T-cell (primary cell): ENCODE results near the gene HELZ2. TPM values are rescaled to one million over a fixed set of nuclear protein-coding genes. Genes with fewer than 3 reads are reported as not detected.
"Not testable (repeated sequence)": the region's sequence is repeated elsewhere in the genome, so short reads cannot be mapped to it uniquely, and the experiment has no call there.

Experiments used
- ATAC-seq, 4 experiments: fragments of 200-7000 bp in 3 of 4; fragments of 150-1000 bp in 1 of 4; cut with Tn5 transposase; replicated peaks in 1 of 4; 1 replicate in 3 of 4; 2 replicates in 1 of 4; pipeline ENCODE4 v1.10.0; 2021; ENCODE audit warnings: moderate library complexity in 3 of 4, mild to moderate bottlenecking in 2 of 4, moderate number of reproducible peaks in 1 of 4
- CTCF ChIA-PET, 2 donors: fragments of 300-600 bp; sonication (Branson Sonifier 250); formaldehyde crosslinking; loops; one replicate each; lab custom pipeline; 2022; ENCODE audit warnings: antibody characterized with exemption in 2 of 2; lab: Charles Lee
- POLR2A ChIA-PET, 2 donors: fragments of 300-600 bp; sonication (Branson Sonifier 250); formaldehyde crosslinking; loops; one replicate each; lab custom pipeline; 2022; ENCODE audit warnings: antibody characterized with exemption in 2 of 2; lab: Charles Lee
- DNase-seq, 35 experiments: peaks; one replicate each; pipeline versions ENCODE4 v3.0.0 to v3.0.0-alpha.2; 2013 to 2023
- H3K27ac ChIP-seq: one replicate; pipeline ENCODE4 v1.5.1; 2013; ENCODE audit warnings: low read length
- H3K27me3 ChIP-seq, 2 experiments: replicated peaks in 1 of 2; 1 replicate in 1 of 2; 2 replicates in 1 of 2; pipeline versions ENCODE4 v1.6.1 to v1.7.0; 2013; ENCODE audit warnings: low read length in 1 of 2, mixed read lengths in 1 of 2; ENCODE audit not compliant: control insufficient read depth in 2 of 2, insufficient read depth in 2 of 2; ENCODE audit errors: extremely low read depth in 1 of 2
- H3K36me3 ChIP-seq, 2 donors: 1 replicate in 1 of 2; 2 replicates in 1 of 2; pipeline versions ENCODE4 v1.6.1 to v1.7.0; 2013; ENCODE audit warnings: low read length in 1 of 2; ENCODE audit not compliant: control insufficient read depth in 2 of 2, insufficient read depth in 1 of 2; ENCODE audit errors: extremely low read depth in 1 of 2
- H3K4me1 ChIP-seq, 2 experiments: 1 replicate in 1 of 2; 2 replicates in 1 of 2; pipeline versions ENCODE4 v1.6.1 to v1.7.0; 2013; ENCODE audit warnings: low read length in 2 of 2, mixed read lengths in 1 of 2; ENCODE audit not compliant: insufficient read depth in 2 of 2, control insufficient read depth in 1 of 2; ENCODE audit errors: extremely low read depth in 1 of 2
- H3K4me3 ChIP-seq, 2 donors: 1 replicate in 1 of 2; 2 replicates in 1 of 2; pipeline versions ENCODE4 v1.5.1 to v1.7.0; 2013; ENCODE audit warnings: mild to moderate bottlenecking in 2 of 2, low read length in 1 of 2, moderate library complexity in 1 of 2; ENCODE audit not compliant: control insufficient read depth in 1 of 2; ENCODE audit errors: extremely low read depth in 1 of 2
- H3K9me3 ChIP-seq: 2 replicates; pipeline ENCODE4 v1.7.0; 2013
- H3K27ac Mint-ChIP-seq, 2 donors: one replicate each; pipeline ENCODE4 v1.8.0; 2020 to 2021; ENCODE audit warnings: mild to moderate bottlenecking in 2 of 2, mixed read lengths in 2 of 2
- H3K27me3 Mint-ChIP-seq, 2 donors: one replicate each; pipeline ENCODE4 v1.8.0; 2021 to 2022; ENCODE audit warnings: mixed read lengths in 2 of 2
- H3K36me3 Mint-ChIP-seq: one replicate; pipeline ENCODE4 v1.8.0; 2021; ENCODE audit warnings: mixed read lengths
- H3K4me1 Mint-ChIP-seq, 3 donors: one replicate each; pipeline ENCODE4 v1.8.0; 2020 to 2022; ENCODE audit warnings: mixed read lengths in 3 of 3, mild to moderate bottlenecking in 1 of 3
- H3K4me3 Mint-ChIP-seq, 3 donors: one replicate each; pipeline ENCODE4 v1.8.0; 2020 to 2022; ENCODE audit warnings: mild to moderate bottlenecking in 3 of 3, mixed read lengths in 3 of 3, moderate library complexity in 3 of 3
- H3K9me3 Mint-ChIP-seq, 3 donors: one replicate each; pipeline ENCODE4 v1.8.0; 2020 to 2022; ENCODE audit warnings: mixed read lengths in 3 of 3
- WGBS: methylation state at CpG from one replicate; pipeline ENCODE4 v1.1.5; 2013; ENCODE audit warnings: missing lambda C conversion rate; ENCODE audit not compliant: insufficient coverage; 5-methylcytosine and 5-hydroxymethylcytosine counted together
- total RNA-seq, 35 experiments: library from RNA in 6 of 35; stranded (reverse) in 6 of 35; fragments of 120-200 nt in 1 of 35; gene quantifications; one replicate each; pipeline versions ENCODE4 v1.2.1 to v1.2.4 and lab custom pipeline; 2013 to 2026

The HELZ2 gene
- total RNA-seq, 5 donors from 2014 or later (not counting 1 experiment from before 2014, with no cell fraction given) = 31.6 to 73.0 (median 43.5) TPM

DNA sequence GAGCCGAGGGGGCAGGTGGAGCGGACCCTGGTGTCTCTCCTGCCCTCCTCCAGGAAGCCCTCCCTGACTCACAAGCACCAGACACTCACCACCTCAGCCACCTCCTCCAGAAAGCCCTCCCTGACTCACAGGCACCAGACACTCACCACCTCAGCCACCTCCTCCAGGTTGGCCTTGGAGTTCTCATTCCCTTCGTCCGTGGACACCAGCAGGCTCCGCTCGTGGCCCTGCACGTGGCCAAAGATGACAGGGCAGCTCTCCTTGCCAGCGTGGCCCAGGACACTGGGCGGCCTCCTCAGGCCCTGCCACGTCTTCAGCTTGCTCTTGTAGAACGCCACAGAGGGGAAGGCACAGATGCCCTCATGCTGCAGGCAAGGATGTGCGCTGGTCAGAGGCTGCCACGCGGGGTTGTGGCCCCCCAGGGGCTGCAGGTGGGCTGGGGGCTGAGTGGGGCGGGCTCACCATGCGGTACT, 13.7 kb downstream of the HELZ2 start:
- Histone ChIP-seq H3K4me1 (no peaks in the 10 kb centered on the region), H3K27ac (no peak overlapping the region), H3K4me3 (no peak overlapping the region), H3K36me3 (peaks cover 14 to 41% of the 10 kb centered on the region in 2 donors), H3K27me3 (no peaks in the 10 kb centered on the region), H3K9me3 (no peaks in the 10 kb centered on the region)
- no peak for DNase-seq
- no peak for ATAC-seq
- H3K36me3 Mint-ChIP-seq = peaks cover 16% of the 10 kb centered on the region
- no peaks in the 10 kb centered on the region for H3K27me3 Mint-ChIP-seq
- 93% methylated on average over 16 of the region's 16 CpGs for WGBS
- ChIA-PET CTCF (no interaction called here), POLR2A (no interaction called here)
- H3K4me3 Mint-ChIP-seq = no peak overlapping the region
- H3K27ac Mint-ChIP-seq = no peak overlapping the region
- no peaks in the 10 kb centered on the region for H3K9me3 Mint-ChIP-seq
- peaks cover 0 to 3% (median 0%) of the 10 kb centered on the region in 3 donors for H3K4me1 Mint-ChIP-seq

DNA sequence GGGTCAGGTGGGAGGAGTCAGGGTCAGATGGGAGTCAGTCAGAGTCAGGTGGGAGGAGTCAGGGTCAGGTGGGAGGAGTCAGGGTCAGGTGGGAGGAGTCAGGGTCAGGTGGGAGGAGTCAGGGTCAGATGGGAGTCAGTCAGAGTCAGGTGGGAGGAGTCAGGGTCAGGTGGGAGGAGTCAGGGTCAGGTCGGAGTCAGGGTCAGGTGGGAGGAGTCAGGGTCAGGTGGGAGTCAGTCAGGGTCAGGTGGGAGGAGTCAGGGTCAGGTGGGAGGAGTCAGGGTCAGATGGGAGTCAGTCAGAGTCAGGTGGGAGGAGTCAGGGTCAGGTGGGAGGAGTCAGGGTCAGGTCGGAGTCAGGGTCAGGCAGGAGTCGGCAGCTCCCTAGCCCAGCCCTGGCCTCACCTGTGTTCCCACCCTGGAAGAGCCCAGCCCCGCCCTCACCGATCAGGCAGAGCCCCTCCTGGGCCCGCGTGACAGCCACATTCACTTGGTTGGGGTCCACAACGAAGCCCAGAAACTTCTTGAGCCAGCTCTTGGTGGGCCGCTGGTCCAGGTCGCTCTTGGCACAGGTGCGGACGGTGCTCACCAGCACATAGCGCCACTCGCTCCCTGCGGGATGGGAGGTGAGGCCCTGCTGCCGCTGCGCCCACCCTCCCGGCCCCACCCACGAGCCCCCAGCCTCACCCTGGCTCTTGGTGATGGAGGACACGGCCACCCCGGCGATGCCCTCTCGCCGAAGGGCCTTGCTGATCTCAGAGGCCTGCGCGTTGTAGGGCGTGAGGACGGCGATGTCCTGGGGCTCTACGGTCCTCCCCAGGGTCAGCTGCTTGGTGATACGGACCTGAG, 14.3 kb downstream of the HELZ2 start:
- H3K9me3 ChIP-seq, H3K4me3 Mint-ChIP-seq, H3K4me1 Mint-ChIP-seq, H3K4me3 ChIP-seq, ATAC-seq, POLR2A ChIA-PET, H3K4me1 ChIP-seq, H3K27ac Mint-ChIP-seq, CTCF ChIA-PET, H3K27me3 ChIP-seq, H3K27me3 Mint-ChIP-seq, H3K27ac ChIP-seq, H3K9me3 Mint-ChIP-seq: not testable (repeated sequence)
- peaks cover 14 to 36% of the 10 kb centered on the region in 2 donors for H3K36me3 ChIP-seq
- peak in 12 of 35 experiments; percentile 27 to 75 (median 48) for DNase-seq
- peaks cover 15% of the 10 kb centered on the region for H3K36me3 Mint-ChIP-seq
- 97% methylated on average over 26 of the region's 31 CpGs for WGBS

DNA sequence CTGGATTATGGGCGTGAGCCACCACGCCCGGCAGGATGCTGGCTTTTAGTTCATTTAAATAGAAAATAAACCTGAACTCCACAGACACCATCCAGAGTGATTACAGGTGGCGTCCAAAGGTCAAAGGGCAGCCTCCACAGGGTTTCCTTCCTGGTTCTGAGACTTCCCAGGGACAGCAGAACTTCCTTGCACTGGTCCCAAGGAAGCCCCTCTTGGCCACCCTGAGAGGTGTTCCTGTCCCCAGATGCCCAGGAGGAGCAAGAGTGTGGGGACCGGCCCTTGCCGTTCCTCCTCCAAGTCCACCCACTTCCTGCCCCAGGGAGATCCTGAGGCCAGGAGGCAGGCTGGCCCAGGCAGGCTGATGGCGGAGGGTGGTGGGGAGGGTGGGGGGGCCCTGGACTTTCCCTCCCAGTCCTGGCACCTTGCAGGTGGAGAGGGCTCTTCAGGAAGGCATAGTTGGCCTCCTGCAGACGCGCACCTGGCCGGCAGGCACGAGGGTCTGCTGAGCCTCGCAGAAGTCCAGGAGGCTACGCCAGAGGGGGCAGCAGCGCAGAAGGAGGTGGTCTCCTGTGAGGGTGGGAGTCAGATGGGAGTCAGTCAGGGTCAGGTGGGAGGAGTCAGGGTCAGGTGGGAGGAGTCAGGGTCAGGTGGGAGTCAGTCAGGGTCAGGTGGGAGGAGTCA, 15.1 kb downstream of the HELZ2 start:
- Mint-ChIP-seq H3K36me3 (peaks cover 12% of the 10 kb centered on the region), H3K4me1 (peaks cover 0 to 11% (median 0%) of the 10 kb centered on the region in 3 donors), H3K27me3 (no peaks in the 10 kb centered on the region), H3K4me3 (no peak overlapping the region), H3K9me3 (no peaks in the 10 kb centered on the region), H3K27ac (no peak overlapping the region)
- CTCF ChIA-PET = no interaction called here
- H3K27ac ChIP-seq = no peak overlapping the region
- peaks cover 14 to 32% of the 10 kb centered on the region in 2 donors for H3K36me3 ChIP-seq
- H3K4me1 ChIP-seq = peaks cover 0 to 10% of the 10 kb centered on the region in 2 experiments
- no peak overlapping the region for H3K4me3 ChIP-seq
- no peaks in the 10 kb centered on the region for H3K9me3 ChIP-seq
- DNase-seq = no peak
- no peak for ATAC-seq
- 95% methylated on average over 3 of the region's 14 CpGs for WGBS
- no peaks in the 10 kb centered on the region for H3K27me3 ChIP-seq
- POLR2A ChIA-PET = no interaction called here

DNA sequence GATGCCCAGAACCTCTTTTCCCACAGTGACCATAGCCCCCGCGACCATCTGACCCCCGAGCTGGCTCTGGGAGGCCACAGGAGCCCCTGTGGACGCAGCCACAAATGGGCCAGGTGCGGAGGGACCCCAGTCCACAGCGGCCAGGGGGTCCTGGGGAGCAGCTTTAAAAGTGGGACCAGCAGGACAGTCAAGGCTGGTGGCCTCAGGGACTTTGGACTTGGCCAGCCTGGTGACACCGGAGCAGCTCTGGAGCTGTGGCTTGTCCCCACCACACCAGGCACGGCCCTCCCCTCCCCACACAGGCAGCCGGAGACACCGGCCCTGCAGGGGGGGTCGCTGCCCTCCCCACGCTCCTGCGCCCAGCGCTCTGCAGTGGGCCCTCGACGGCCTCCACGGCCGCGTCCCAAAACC, 16.6 kb downstream of the HELZ2 start:
- Histone ChIP-seq H3K4me1 (peaks cover 4 to 24% of the 10 kb centered on the region in 2 experiments), H3K27me3 (no peaks in the 10 kb centered on the region), H3K36me3 (peaks cover 13 to 26% of the 10 kb centered on the region in 2 donors), H3K4me3 (no peak overlapping the region), H3K27ac (no peak overlapping the region), H3K9me3 (no peaks in the 10 kb centered on the region)
- DNase-seq (no peak), ATAC-seq (no peak)
- WGBS = 91% methylated on average over 8 of the region's 19 CpGs
- no peak overlapping the region for H3K4me3 Mint-ChIP-seq
- H3K4me1 Mint-ChIP-seq = peaks cover 8 to 18% (median 8%) of the 10 kb centered on the region in 3 donors
- H3K9me3 Mint-ChIP-seq = no peaks in the 10 kb centered on the region
- no peaks in the 10 kb centered on the region for H3K27me3 Mint-ChIP-seq
- H3K36me3 Mint-ChIP-seq = peaks cover 12% of the 10 kb centered on the region
- POLR2A ChIA-PET = no interaction called here
- H3K27ac Mint-ChIP-seq = no peak overlapping the region
- CTCF ChIA-PET = no interaction called here

DNA sequence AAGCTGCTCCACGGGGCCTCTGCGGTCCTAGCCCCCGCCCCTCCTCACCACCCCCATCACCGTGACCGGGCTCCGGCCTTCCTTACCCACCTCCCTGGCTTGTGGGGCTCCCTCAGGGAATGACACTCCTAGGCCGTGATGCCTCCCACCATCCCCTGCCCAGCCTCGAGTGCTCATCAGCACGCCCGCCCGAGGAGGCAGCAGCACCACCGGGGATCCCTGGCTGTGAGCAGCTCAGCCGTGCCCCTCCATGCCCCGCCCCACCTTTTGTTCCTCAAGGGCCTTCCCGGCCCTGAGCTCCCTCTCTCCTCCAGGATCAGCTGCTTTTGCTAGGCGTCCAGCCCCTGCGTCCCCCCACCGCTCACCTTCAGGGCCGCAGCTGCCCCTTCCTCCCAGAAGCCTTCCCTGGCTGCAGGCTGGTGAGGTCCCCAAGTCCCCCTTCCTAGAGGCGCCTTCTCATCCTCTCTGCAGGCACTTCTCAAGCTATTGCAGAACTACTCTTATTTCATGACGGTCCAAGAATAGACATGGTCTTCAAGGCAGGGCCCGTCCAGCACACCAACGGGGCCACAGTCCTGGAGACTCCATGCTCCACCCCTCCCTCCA, 17.1 kb downstream of the HELZ2 start:
- H3K36me3 ChIP-seq = peaks cover 10 to 22% of the 10 kb centered on the region in 2 donors
- H3K27ac ChIP-seq = no peak overlapping the region
- Mint-ChIP-seq H3K36me3 (peaks cover 12% of the 10 kb centered on the region), H3K27ac (no peak overlapping the region), H3K4me3 (no peak overlapping the region), H3K9me3 (no peaks in the 10 kb centered on the region), H3K4me1 (peaks cover 11 to 23% (median 13%) of the 10 kb centered on the region in 3 donors), H3K27me3 (no peaks in the 10 kb centered on the region)
- WGBS = 85% methylated on average over 19 of the region's 23 CpGs
- no peaks in the 10 kb centered on the region for H3K9me3 ChIP-seq
- no peak for DNase-seq
- H3K4me3 ChIP-seq = no peak overlapping the region
- POLR2A ChIA-PET = no interaction called here
- H3K27me3 ChIP-seq = peaks cover 0 to 2% of the 10 kb centered on the region in 2 experiments
- CTCF ChIA-PET = no interaction called here
- peaks cover 9 to 29% of the 10 kb centered on the region in 2 experiments for H3K4me1 ChIP-seq
- ATAC-seq = no peak

DNA sequence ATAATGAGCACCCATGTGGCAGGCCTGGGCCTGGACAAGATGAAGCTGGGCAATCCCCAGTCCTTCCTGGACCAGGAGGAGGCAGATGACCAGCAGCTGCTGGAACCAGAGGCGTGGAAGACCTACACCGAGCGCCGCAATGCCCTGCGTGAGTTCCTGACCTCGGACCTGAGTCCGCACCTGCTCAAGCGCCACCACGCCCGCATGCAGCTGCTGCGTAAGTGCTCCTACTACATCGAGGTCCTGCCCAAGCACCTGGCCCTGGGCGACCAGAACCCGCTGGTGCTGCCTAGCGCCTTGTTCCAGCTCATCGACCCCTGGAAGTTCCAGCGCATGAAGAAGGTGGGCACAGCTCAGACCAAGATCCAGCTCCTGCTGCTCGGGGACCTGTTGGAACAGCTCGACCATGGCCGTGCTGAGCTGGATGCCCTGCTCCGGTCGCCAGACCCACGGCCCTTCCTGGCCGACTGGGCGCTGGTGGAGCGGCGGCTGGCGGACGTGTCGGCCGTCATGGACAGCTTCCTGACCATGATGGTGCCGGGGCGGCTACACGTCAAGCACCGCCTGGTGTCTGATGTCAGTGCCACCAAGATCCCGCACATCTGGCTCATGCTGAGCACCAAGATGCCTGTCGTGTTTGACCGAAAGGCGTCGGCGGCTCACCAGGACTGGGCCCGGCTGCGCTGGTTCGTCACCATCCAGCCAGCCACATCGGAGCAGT, 18.2 kb downstream of the HELZ2 start:
- DNase-seq (no peak), ATAC-seq (no peak)
- H3K4me1 Mint-ChIP-seq = peaks cover 11 to 28% (median 14%) of the 10 kb centered on the region in 3 donors
- no peak overlapping the region for H3K4me3 ChIP-seq
- H3K9me3 Mint-ChIP-seq = no peaks in the 10 kb centered on the region
- whole genome bisulfite sequencing = 95% methylated on average over 44 of the region's 45 CpGs
- no peaks in the 10 kb centered on the region for H3K27me3 Mint-ChIP-seq
- H3K36me3 ChIP-seq = peaks cover 7 to 11% of the 10 kb centered on the region in 2 donors
- no peak overlapping the region for H3K27ac Mint-ChIP-seq
- ChIA-PET CTCF (no interaction called here), POLR2A (interaction anchor here in 1 of 2 donors (0.6 kb wide), 1 partner anchor 251 kb away, joined by 4 read pairs; no protein-coding TSS in a partner anchor)
- peaks cover 11 to 32% of the 10 kb centered on the region in 2 experiments for H3K4me1 ChIP-seq
- no peak overlapping the region for H3K27ac ChIP-seq
- no peak overlapping the region for H3K4me3 Mint-ChIP-seq
- H3K36me3 Mint-ChIP-seq = peaks cover 12% of the 10 kb centered on the region
- H3K9me3 ChIP-seq = no peaks in the 10 kb centered on the region
- peaks cover 0 to 7% of the 10 kb centered on the region in 2 experiments for H3K27me3 ChIP-seq
